HepG2 (cell line): ENCODE results near the gene PPP1R13L. TPM values are rescaled to one million over a fixed set of nuclear protein-coding genes. Genes with fewer than 3 reads are reported as not detected.

Experiments
- ATAC-seq: fragments of 200-7000 bp; cut with Tn5 transposase; 3 replicates; pipeline ENCODE4 v1.9.1; 2020; ENCODE audit warnings: mild to moderate bottlenecking, moderate library complexity
- BruUV-seq: library from RNA; stranded (reverse); fragments of 400-500 nt; replicated peaks from 2 replicates; lab custom pipeline; 2021; lab: Mats Ljungman, UMichigan
- CTCF ChIA-PET: fragments of 300-600 bp; formaldehyde crosslinking; extraction: SDS; loops from one replicate; lab custom pipeline; 2021; ENCODE audit warnings: low total read pairs, inconsistent platforms, low intra/inter-chr PET ratio; lab: Yijun Ruan, JAX
- POLR2A ChIA-PET: fragments of 350-600 bp; sonication (Branson Sonifier 250); formaldehyde crosslinking; loops from one replicate; lab custom pipeline; 2020; ENCODE audit warnings: antibody characterized with exemption, inconsistent platforms; lab: Yijun Ruan, JAX
- DNase-seq: peaks from one replicate; pipeline ENCODE4 v3.0.0-alpha.2; 2015; ENCODE audit warnings: low spot score
- FAIRE-seq: peaks from 3 replicates; lab custom pipeline; 2011; peaks lifted over from hg19 to GRCh38; lab: Jason Lieb, UNC
- H2AFZ ChIP-seq: one replicate; pipeline ENCODE4 v1.6.1; 2011; ENCODE audit warnings: low read length, inconsistent platforms
- H3K27ac ChIP-seq: fragments of 300-600 bp; 3 replicates; pipeline ENCODE4 v1.8.0; 2011; ENCODE audit warnings: mixed run types, mild to moderate bottlenecking, mixed read lengths, low read length, inconsistent platforms; ENCODE audit not compliant: insufficient read depth; ENCODE audit errors: extremely low read length
- H3K27me3 ChIP-seq, 2 experiments: fragments of 200-600 bp in 1 of 2; 2 replicates in 1 of 2; 3 replicates in 1 of 2; pipeline versions ENCODE4 v1.6.0 to v1.8.0; 2011; ENCODE audit warnings: low read length in 2 of 2, mild to moderate bottlenecking in 2 of 2, moderate library complexity in 2 of 2, inconsistent platforms in 1 of 2; ENCODE audit not compliant: insufficient read depth in 2 of 2, control insufficient read depth in 1 of 2
- H3K36me3 ChIP-seq, 2 experiments: fragments of 200-600 bp in 1 of 2; replicated peaks in 1 of 2; 2 replicates in 1 of 2; 3 replicates in 1 of 2; pipeline versions ENCODE4 v1.5.1 to v1.8.0; 2011; ENCODE audit warnings: low read length in 2 of 2, inconsistent platforms in 1 of 2; ENCODE audit not compliant: insufficient read depth in 2 of 2, control insufficient read depth in 1 of 2
- H3K4me1 ChIP-seq: 2 replicates; pipeline ENCODE4 v1.5.1; 2012; ENCODE audit warnings: low read length, inconsistent platforms; ENCODE audit not compliant: insufficient read depth
- H3K4me2 ChIP-seq: 2 replicates; pipeline ENCODE4 v1.6.0; 2011; ENCODE audit warnings: low read depth, low read length, inconsistent platforms
- H3K4me3 ChIP-seq, 3 experiments: fragments of 200-600 bp in 1 of 3; sonication (generic), shearing (Covaris generic) in 1 of 3; replicated peaks in 1 of 3; 2 replicates each; pipeline ENCODE4 v1.5.1; 2011 to 2016; ENCODE audit warnings: low read length in 3 of 3, inconsistent platforms in 2 of 3, low read depth in 2 of 3, mild to moderate bottlenecking in 2 of 3, control low read depth in 1 of 3, mixed read lengths in 1 of 3; ENCODE audit not compliant: insufficient read depth in 1 of 3
- H3K79me2 ChIP-seq: one replicate; pipeline ENCODE4 v1.6.1; 2011; ENCODE audit warnings: low read length, inconsistent platforms; ENCODE audit not compliant: insufficient read depth
- H3K9ac ChIP-seq: 2 replicates; pipeline ENCODE4 v1.6.0; 2011; ENCODE audit warnings: mild to moderate bottlenecking, low read depth, low read length, inconsistent platforms; ENCODE audit not compliant: insufficient read depth
- H3K9me3 ChIP-seq: 2 replicates; pipeline ENCODE4 v1.5.1; 2012; ENCODE audit warnings: mild to moderate bottlenecking, low read length
- H4K20me1 ChIP-seq: 2 replicates; pipeline ENCODE4 v1.6.0; 2011; ENCODE audit warnings: inconsistent platforms, mild to moderate bottlenecking, low read length, moderate library complexity; ENCODE audit not compliant: insufficient read depth
- HNRNPUL1 ChIP-seq: fragments of 200-400 bp; formaldehyde crosslinking; IDR thresholded peaks from 2 replicates; pipeline ENCODE4 v1.6.1; 2017; ENCODE audit warnings: low read depth, mild to moderate bottlenecking, low read length, moderate library complexity
- ISX ChIP-seq: sonication (generic); formaldehyde crosslinking; conservative IDR thresholded peaks from 2 replicates; pipeline ENCODE4 v1.5.0; 2020; ENCODE audit warnings: missing genetic modification reagents
- MAFK ChIP-seq, 2 experiments: IDR thresholded peaks in 1 of 2; conservative IDR thresholded peaks in 1 of 2; 2 replicates each; pipeline ENCODE4 v1.6.1; 2011; ENCODE audit warnings: improper control_type of control experiment in 2 of 2, low read length in 2 of 2
- PITX1 ChIP-seq: sonication (generic); formaldehyde crosslinking; IDR thresholded peaks from 2 replicates; pipeline ENCODE4 v1.5.1; 2020; ENCODE audit warnings: mild to moderate bottlenecking, missing genetic modification reagents
- RORA ChIP-seq: sonication (generic); formaldehyde crosslinking; IDR thresholded peaks from 2 replicates; pipeline ENCODE4 v1.5.0; 2020; ENCODE audit warnings: mild to moderate bottlenecking, missing genetic modification reagents, moderate library complexity
- SALL1 ChIP-seq: sonication (generic); formaldehyde crosslinking; IDR thresholded peaks from 2 replicates; pipeline ENCODE4 v1.8.0; 2022; ENCODE audit warnings: mild to moderate bottlenecking, missing genetic modification reagents
- XRCC5 ChIP-seq: fragments of 200-400 bp; formaldehyde crosslinking; optimal IDR thresholded peaks from 2 replicates; pipeline ENCODE3; 2017; ENCODE audit warnings: mild to moderate bottlenecking, low read length
- ZZZ3 ChIP-seq: sonication (generic); formaldehyde crosslinking; IDR thresholded peaks from 2 replicates; pipeline ENCODE4 v1.4.0; 2020; ENCODE audit warnings: missing genetic modification reagents, mild to moderate bottlenecking, borderline replicate concordance
- WGBS: methylation state at CpG from one replicate; pipeline ENCODE4 v1.1.6; 2017; ENCODE audit warnings: low lambda C conversion rate; 5-methylcytosine and 5-hydroxymethylcytosine counted together
- in situ Hi-C: cut with HindIII; loops from 2 replicates; pipeline ENCODE4 v1.10.0; 2017; ENCODE audit warnings: low pct_unique_long_range_greater_than_20kb; ENCODE audit not compliant: extremely low pct_ligation_motif_present
- intact Hi-C: fragments of 100-400 bp; cut with micrococcal nuclease; formaldehyde crosslinking; loops from one replicate; pipeline ENCODE4 v1.10.0; 2022; ENCODE audit not compliant: unreplicated experiment
- polyA plus RNA-seq, 8 experiments: library from polyadenylated mRNA; depleted of rRNA in 3 of 8; stranded (reverse) in 7 of 8; unstranded in 1 of 8; fragments of >200 nt; fragmentation: Illumina TruSeq in 4 of 8; extraction: Trizol in 4 of 8; gene quantifications; 2 replicates each; pipeline versions ENCODE4 v1.2.1 to v1.2.3, GENCODE V29; 2011 to 2016; ENCODE audit warnings: low read depth in 4 of 8, missing spikeins in 1 of 8, mixed read lengths in 1 of 8; ENCODE audit not compliant: insufficient read depth in 1 of 8
- total RNA-seq, 5 experiments: library from RNA; depleted of rRNA; stranded (reverse); fragments of >200 nt; fragmentation: Illumina TruSeq; extraction: Trizol; gene quantifications; 2 replicates each; pipeline ENCODE4 v1.2.3, GENCODE V29; 2016; ENCODE audit warnings: low read depth in 1 of 5
- TF ChIP-seq, protein P1 (sequence below): sonication (generic); formaldehyde crosslinking; IDR thresholded peaks from 2 replicates; pipeline ENCODE4 v1.4.0; 2020; ENCODE audit warnings: missing genetic modification reagents
- TF ChIP-seq, protein P2 (sequence below): sonication (generic); formaldehyde crosslinking; IDR thresholded peaks from 2 replicates; pipeline ENCODE4 v1.4.0; 2020; ENCODE audit warnings: mild to moderate bottlenecking, missing genetic modification reagents
- TF ChIP-seq, protein P3 (sequence below): sonication (generic); formaldehyde crosslinking; IDR thresholded peaks from 2 replicates; pipeline ENCODE4 v1.5.1; 2020; ENCODE audit warnings: missing genetic modification reagents, mild to moderate bottlenecking, borderline replicate concordance
- TF ChIP-seq, protein P4 (sequence below): sonication (generic); formaldehyde crosslinking; IDR thresholded peaks from 2 replicates; pipeline ENCODE4 v1.4.0; 2020; ENCODE audit warnings: missing genetic modification reagents

Gene PPP1R13L
- total and polyA plus RNA-seq, 2 of the 13 experiments (the other 11 are each of a cell fraction or from before 2014, with no cell fraction given), result 1.3 to 6.6 TPM

DNA sequence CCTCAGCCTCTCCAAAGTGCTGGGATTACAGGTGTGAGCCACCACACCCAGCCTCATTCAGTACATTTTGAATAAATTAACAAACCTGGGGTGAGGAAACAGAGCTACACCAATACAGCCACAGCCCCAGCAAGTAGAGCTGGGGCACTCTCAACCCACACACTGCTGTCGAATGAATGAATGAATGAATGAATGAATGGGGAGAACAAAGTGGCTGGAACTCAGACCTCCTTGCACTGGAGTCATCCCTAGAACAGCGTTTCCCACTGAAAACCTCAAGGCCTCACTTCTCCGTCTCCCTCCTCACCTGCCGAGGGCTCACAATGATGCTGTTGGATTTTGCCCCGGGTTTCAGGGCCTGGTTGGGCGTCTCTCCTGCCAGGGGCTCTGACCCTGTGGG, 16.0 kb upstream of the PPP1R13L start:
- Histone ChIP-seq H3K4me3 (no peak overlapping the region), H2AFZ (no peak overlapping the region), H3K4me2 (no peak overlapping the region), H3K79me2 (peaks cover 9% of the 10 kb centered on the region), H3K4me1 (peaks cover 27% of the 10 kb centered on the region), H3K9ac (no peak overlapping the region), H3K9me3 (no peaks in the 10 kb centered on the region), H3K27ac (no peak overlapping the region), H4K20me1 (no peaks in the 10 kb centered on the region), H3K36me3 (peaks cover 2 to 17% of the 10 kb centered on the region in 2 experiments; a peak in 2 of 5 replicates), H3K27me3 (no peaks in the 10 kb centered on the region; a peak in 1 of 5 replicates)
- intact Hi-C loops (no loop called here), in situ Hi-C loops (loop anchor here (10.0 kb wide), 1 partner anchor 54 kb away; no protein-coding TSS in a partner anchor)
- ChIA-PET POLR2A (no interaction called here), CTCF (no interaction called here)
- no peak for ATAC-seq
- no TSS peak for BruUV-seq
- FAIRE-seq, result no peak
- 93% methylated on average over 6 of the region's 6 CpGs for WGBS
- no peak for DNase-seq
- TF ChIP-seq, protein P1, sequence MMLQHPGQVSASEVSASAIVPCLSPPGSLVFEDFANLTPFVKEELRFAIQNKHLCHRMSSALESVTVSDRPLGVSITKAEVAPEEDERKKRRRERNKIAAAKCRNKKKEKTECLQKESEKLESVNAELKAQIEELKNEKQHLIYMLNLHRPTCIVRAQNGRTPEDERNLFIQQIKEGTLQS (CRISPR knock-in tag), result no peak
- no peak for TF ChIP-seq SALL1 (CRISPR knock-in tag)
- no peak for TF ChIP-seq MAFK (conservative IDR thresholded peaks at IDR 0.05 in 1 of 2, IDR thresholded peaks at IDR 0.05 in 1 of 2; ENCODE audit: low read length in 2 of 2)
- TF ChIP-seq PITX1 (CRISPR knock-in tag), result no peak
- TF ChIP-seq, protein P2, sequence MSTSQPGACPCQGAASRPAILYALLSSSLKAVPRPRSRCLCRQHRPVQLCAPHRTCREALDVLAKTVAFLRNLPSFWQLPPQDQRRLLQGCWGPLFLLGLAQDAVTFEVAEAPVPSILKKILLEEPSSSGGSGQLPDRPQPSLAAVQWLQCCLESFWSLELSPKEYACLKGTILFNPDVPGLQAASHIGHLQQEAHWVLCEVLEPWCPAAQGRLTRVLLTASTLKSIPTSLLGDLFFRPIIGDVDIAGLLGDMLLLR (CRISPR knock-in tag), result no peak
- no peak for TF ChIP-seq RORA (CRISPR knock-in tag)
- no peak for TF ChIP-seq ISX (CRISPR knock-in tag)
- no peak for TF ChIP-seq ZZZ3
- TF ChIP-seq, protein P3, sequence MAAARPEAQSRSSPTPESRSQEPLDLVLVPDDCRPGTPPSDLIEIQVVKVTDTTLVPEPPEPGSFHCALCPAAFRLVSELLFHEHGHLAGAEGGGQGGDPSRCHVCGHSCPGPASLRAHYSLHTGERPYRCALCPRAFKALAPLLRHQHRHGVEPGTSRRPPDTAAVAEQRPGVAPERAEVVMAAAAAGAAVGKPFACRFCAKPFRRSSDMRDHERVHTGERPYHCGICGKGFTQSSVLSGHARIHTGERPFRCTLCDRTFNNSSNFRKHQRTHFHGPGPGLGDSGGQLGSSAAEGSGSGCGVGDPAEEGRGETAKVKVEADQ (CRISPR knock-in tag), result no peak
- TF ChIP-seq XRCC5, result no peak
- TF ChIP-seq HNRNPUL1, result no peak
- TF ChIP-seq, protein P4, sequence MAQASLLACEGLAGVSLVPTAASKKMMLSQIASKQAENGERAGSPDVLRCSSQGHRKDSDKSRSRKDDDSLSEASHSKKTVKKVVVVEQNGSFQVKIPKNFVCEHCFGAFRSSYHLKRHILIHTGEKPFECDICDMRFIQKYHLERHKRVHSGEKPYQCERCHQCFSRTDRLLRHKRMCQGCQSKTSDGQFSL (CRISPR knock-in tag), result no peak
